GM21528 (cell line): ENCODE results near the gene TRIM38.
"Not testable (repeated sequence)": the region's sequence is repeated elsewhere in the genome, so short reads cannot be mapped to it uniquely, and the experiment has no call there.

ENCODE experiments used
- ATAC-seq: cut with Tn5 transposase; IDR thresholded peaks from one replicate; pipeline ENCODE4 v1.9.1; 2021; ENCODE audit warnings: mild to moderate bottlenecking, moderate library complexity; ENCODE audit not compliant: unreplicated experiment, low FRiP score

The TRIM38 gene

GRCh38 chr6:25966711-25967110 lies 4.1 kb downstream of the TRIM38 start:
- no peak for ATAC-seq

GRCh38 chr6:25968769-25969168 lies 6.2 kb downstream of the TRIM38 start:
- no peak for ATAC-seq

GRCh38 chr6:25971187-25971821 lies 8.7 kb downstream of the TRIM38 start:
- ATAC-seq = no peak

- no peak for ATAC-seq
Observed at GRCh38 chr6:25972128-25972527, 9.5 kb downstream of the TRIM38 start.

- ATAC-seq = no peak
Observed at GRCh38 chr6:25972902-25973301, 10.3 kb downstream of the TRIM38 start.

- ATAC-seq = no peak
Observed at GRCh38 chr6:25973923-25974555, 11.4 kb downstream of the TRIM38 start.

- ATAC-seq = no peak
Observed at GRCh38 chr6:25975923-25976560, 13.4 kb downstream of the TRIM38 start.

- no peak for ATAC-seq
Observed at GRCh38 chr6:25980935-25981334, 18.3 kb downstream of the TRIM38 start.

GRCh38 chr6:25981568-25982263 lies 19.1 kb downstream of the TRIM38 start:
- ATAC-seq = no peak

GRCh38 chr6:25984265-25984664 lies 21.7 kb downstream of the TRIM38 start:
- ATAC-seq = no peak

- ATAC-seq = no peak
Observed at GRCh38 chr6:25987845-25988244, 25.2 kb downstream of the TRIM38 start.

- no peak for ATAC-seq
Observed at GRCh38 chr6:25990172-25990873, 27.7 kb downstream of the TRIM38 start.

GRCh38 chr6:25991785-25992412 lies 29.3 kb downstream of the TRIM38 start:
- peak; percentile 46 for ATAC-seq

- ATAC-seq = peak; percentile 91
Observed at GRCh38 chr6:25992413-25993340, 30.1 kb downstream of the TRIM38 start.

GRCh38 chr6:25993341-25993684 lies 30.7 kb downstream of the TRIM38 start:
- ATAC-seq = not testable (repeated sequence)

- no peak for ATAC-seq
Observed at GRCh38 chr6:25995507-25995906, 32.9 kb downstream of the TRIM38 start.

- no peak for ATAC-seq
Observed at GRCh38 chr6:25997921-25998320, 35.3 kb downstream of the TRIM38 start.

GRCh38 chr6:25998379-25998778 lies 35.8 kb downstream of the TRIM38 start:
- ATAC-seq = no peak

- not testable (repeated sequence) for ATAC-seq
Observed at GRCh38 chr6:25999225-25999624, 36.6 kb downstream of the TRIM38 start.
